NK-92 (cell line): ENCODE measurements around the gene CUEDC2.

ENCODE experiments used
- DNase-seq: peaks from one replicate; lab custom pipeline; 2025; ENCODE audit not compliant: unreplicated experiment; lab: John Stamatoyannopoulos, UW

CUEDC2 gene

GRCh38 chr10:102432162-102432950 lies at the start of gene CUEDC2:
Gene CUEDC2, minus strand, starts transcription at chr10:102432574. Its CDS starts 7,386 bp downstream, at chr10:102425188.
- peak; percentile 50 for DNase-seq

- no peak for DNase-seq
Observed at GRCh38 chr10:102480396-102480795, 48.0 kb upstream of the CUEDC2 start.

GRCh38 chr10:102479651-102480050 lies 47.3 kb upstream of the CUEDC2 start:
- no peak for DNase-seq

- DNase-seq = no peak
Observed at GRCh38 chr10:102476466-102477141, 44.2 kb upstream of the CUEDC2 start.

GRCh38 chr10:102475451-102476040 lies 43.2 kb upstream of the CUEDC2 start:
- no peak for DNase-seq

GRCh38 chr10:102473445-102474331 lies 41.3 kb upstream of the CUEDC2 start:
- no peak for DNase-seq

- DNase-seq = no peak
Observed at GRCh38 chr10:102470579-102471546, 38.5 kb upstream of the CUEDC2 start.

- DNase-seq = no peak
Observed at GRCh38 chr10:102468683-102469082, 36.3 kb upstream of the CUEDC2 start.

- DNase-seq = no peak
Observed at GRCh38 chr10:102467971-102468438, 35.6 kb upstream of the CUEDC2 start.

- DNase-seq = no peak
Observed at GRCh38 chr10:102467318-102467717, 34.9 kb upstream of the CUEDC2 start.

- no peak for DNase-seq
Observed at GRCh38 chr10:102465466-102465865, 33.1 kb upstream of the CUEDC2 start.

- DNase-seq = no peak
Observed at GRCh38 chr10:102463983-102464382, 31.6 kb upstream of the CUEDC2 start.

- DNase-seq = no peak
Observed at GRCh38 chr10:102462512-102463054, 30.2 kb upstream of the CUEDC2 start.

- DNase-seq = peak; percentile 32
Observed at GRCh38 chr10:102461187-102462054, 29.0 kb upstream of the CUEDC2 start.

- no peak for DNase-seq
Observed at GRCh38 chr10:102460836-102461186, 28.4 kb upstream of the CUEDC2 start.

- DNase-seq = no peak
Observed at GRCh38 chr10:102458656-102459055, 26.3 kb upstream of the CUEDC2 start.

- no peak for DNase-seq
Observed at GRCh38 chr10:102457591-102458150, 25.3 kb upstream of the CUEDC2 start.

- no peak for DNase-seq
Observed at GRCh38 chr10:102455893-102456471, 23.6 kb upstream of the CUEDC2 start.
